Measurements from ENCODE around the gene ARHGEF16. TPM values are rescaled to one million over a fixed set of nuclear protein-coding genes. Genes with fewer than 3 reads are reported as not detected.

Gene ARHGEF16
- total RNA-seq, 2 experiments from 2014 or later, result 0.11 to 0.22 TPM

- ChIA-PET POLR2A (no interaction called here), CTCF (no interaction called here)
- Histone ChIP-seq H3K36me3 (ENCODE audit: insufficient read depth, low read length) (no peaks in the 10 kb centered on the region), H3K27me3 (ENCODE audit: control insufficient read depth in 1 of 2, insufficient read depth in 2 of 2, low read length in 2 of 2) (peaks cover 0 to 8% of the 10 kb centered on the region in 2 experiments), H3K9me3 (ENCODE audit: control insufficient read depth in 1 of 2, insufficient read depth in 1 of 2, low read length in 2 of 2) (peaks cover 7 to 50% of the 10 kb centered on the region in 2 experiments), H3K4me1 (ENCODE audit: insufficient read depth, low read length) (no peaks in the 10 kb centered on the region), H3K4me3 (ENCODE audit: low read length) (no peak overlapping the region), H3K27ac (ENCODE audit: low read depth in 1 of 2, low read length in 2 of 2) (no peak overlapping the region)
- no peak for TF ChIP-seq CTCF (IDR thresholded peaks at IDR 0.05)
- ATAC-seq (ENCODE audit: poor library complexity), result no peak
- Mint-ChIP-seq H3K27me3 (peaks cover 5% of the 10 kb centered on the region), H3K4me1 (ENCODE audit: low read depth) (no peaks in the 10 kb centered on the region), H3K4me3 (no peak overlapping the region), H3K9me3 (no peaks in the 10 kb centered on the region), H3K36me3 (ENCODE audit: low read depth) (no peaks in the 10 kb centered on the region), H3K27ac (no peak overlapping the region)
- DNase-seq, result no peak
- intact Hi-C loops (cut with DNase I, micrococcal nuclease), result no loop called here
Observed at GRCh38 chr1:3417082-3417739, 37.3 kb upstream of the ARHGEF16 start.

- DNase-seq, result no peak
- H3K27me3 Mint-ChIP-seq, result peaks cover 5% of the 10 kb centered on the region
- intact Hi-C loops (cut with DNase I, micrococcal nuclease), result no loop called here
- H3K36me3 Mint-ChIP-seq (ENCODE audit: low read depth), result no peaks in the 10 kb centered on the region
- ATAC-seq (ENCODE audit: poor library complexity), result no peak
- H3K27ac Mint-ChIP-seq, result no peak overlapping the region
- no peaks in the 10 kb centered on the region for H3K4me1 Mint-ChIP-seq (ENCODE audit: low read depth)
- no peaks in the 10 kb centered on the region for H3K36me3 ChIP-seq (ENCODE audit: insufficient read depth, low read length)
- H3K4me3 Mint-ChIP-seq, result no peak overlapping the region
- peaks cover 0 to 8% of the 10 kb centered on the region in 2 experiments for H3K27me3 ChIP-seq (ENCODE audit: control insufficient read depth in 1 of 2, insufficient read depth in 2 of 2, low read length in 2 of 2)
- no peaks in the 10 kb centered on the region for H3K9me3 Mint-ChIP-seq
- no peaks in the 10 kb centered on the region for H3K4me1 ChIP-seq (ENCODE audit: insufficient read depth, low read length)
- TF ChIP-seq CTCF (IDR thresholded peaks at IDR 0.05), result no peak
- H3K9me3 ChIP-seq (ENCODE audit: control insufficient read depth in 1 of 2, insufficient read depth in 1 of 2, low read length in 2 of 2), result peaks cover 7 to 50% of the 10 kb centered on the region in 2 experiments
- no peak overlapping the region for H3K27ac ChIP-seq (ENCODE audit: low read depth in 1 of 2, low read length in 2 of 2)
- POLR2A ChIA-PET, result no interaction called here
- H3K4me3 ChIP-seq (ENCODE audit: low read length), result no peak overlapping the region
- CTCF ChIA-PET, result no interaction called here
Observed at GRCh38 chr1:3417934-3418333, 36.5 kb upstream of the ARHGEF16 start.

- Mint-ChIP-seq H3K27ac (no peak overlapping the region), H3K36me3 (ENCODE audit: low read depth) (no peaks in the 10 kb centered on the region), H3K27me3 (peaks cover 5% of the 10 kb centered on the region), H3K4me3 (no peak overlapping the region), H3K4me1 (ENCODE audit: low read depth) (no peaks in the 10 kb centered on the region), H3K9me3 (no peaks in the 10 kb centered on the region)
- DNase-seq (no peak), ATAC-seq (ENCODE audit: poor library complexity) (no peak)
- Histone ChIP-seq H3K9me3 (ENCODE audit: control insufficient read depth in 1 of 2, insufficient read depth in 1 of 2, low read length in 2 of 2) (peaks cover 7 to 50% of the 10 kb centered on the region in 2 experiments), H3K27ac (ENCODE audit: low read depth in 1 of 2, low read length in 2 of 2) (no peak overlapping the region), H3K4me3 (ENCODE audit: low read length) (no peak overlapping the region), H3K36me3 (ENCODE audit: insufficient read depth, low read length) (no peaks in the 10 kb centered on the region), H3K4me1 (ENCODE audit: insufficient read depth, low read length) (no peaks in the 10 kb centered on the region), H3K27me3 (ENCODE audit: control insufficient read depth in 1 of 2, insufficient read depth in 2 of 2, low read length in 2 of 2) (peaks cover 0 to 8% of the 10 kb centered on the region in 2 experiments)
- no peak for TF ChIP-seq CTCF (IDR thresholded peaks at IDR 0.05)
- ChIA-PET CTCF (no interaction called here), POLR2A (no interaction called here)
- intact Hi-C loops (cut with DNase I, micrococcal nuclease), result no loop called here
Observed at GRCh38 chr1:3418600-3418999, 35.9 kb upstream of the ARHGEF16 start.

Measured in CD4-positive, alpha-beta T cell (primary cell).